GM23338 (cell line): Measurements from ENCODE around the gene TMEM139. TPM values are rescaled to one million over a fixed set of nuclear protein-coding genes. Genes with fewer than 3 reads are reported as not detected.

Source experiments
- ATAC-seq: fragments of 200-7000 bp; cut with Tn5 transposase; 3 replicates; pipeline ENCODE4 v1.9.1; 2020
- DNase-seq: peaks from one replicate; pipeline ENCODE4 v3.0.0-alpha.2; 2015; ENCODE audit warnings: low spot score
- H2AFZ ChIP-seq: fragments of 200-600 bp; sonication (generic); 2 replicates; pipeline ENCODE4 v1.8.0; 2016; ENCODE audit warnings: antibody characterized with exemption, mild to moderate bottlenecking, moderate library complexity
- H3F3A ChIP-seq: fragments of 200-600 bp; sonication (generic); replicated peaks from 2 replicates; pipeline ENCODE4 v1.8.0; 2017; ENCODE audit warnings: antibody characterized with exemption, mixed run types, low read depth
- H3K27ac ChIP-seq: fragments of 200-600 bp; sonication (generic); 2 replicates; pipeline ENCODE4 v1.6.1; 2016; ENCODE audit warnings: low read depth
- H3K27me3 ChIP-seq: fragments of 200-600 bp; sonication (generic); 2 replicates; pipeline ENCODE4 v1.8.0; 2016; ENCODE audit warnings: mild to moderate bottlenecking, mixed run types, moderate library complexity; ENCODE audit not compliant: insufficient read depth
- H3K36me3 ChIP-seq: fragments of 200-600 bp; sonication (generic); 2 replicates; pipeline ENCODE4 v1.8.0; 2016; ENCODE audit warnings: mild to moderate bottlenecking; ENCODE audit not compliant: insufficient read depth
- H3K4me1 ChIP-seq: fragments of 200-600 bp; sonication (generic); 2 replicates; pipeline ENCODE4 v1.8.0; 2016; ENCODE audit warnings: mild to moderate bottlenecking, moderate library complexity; ENCODE audit not compliant: insufficient read depth
- H3K4me2 ChIP-seq: fragments of 200-600 bp; sonication (generic); 2 replicates; pipeline ENCODE4 v1.7.1; 2017; ENCODE audit warnings: mixed run types
- H3K4me3 ChIP-seq: fragments of 200-600 bp; sonication (generic); 2 replicates; pipeline ENCODE4 v1.6.1; 2016; ENCODE audit warnings: mixed run types
- H3K79me2 ChIP-seq: fragments of 200-600 bp; sonication (generic); replicated peaks from 2 replicates; pipeline ENCODE4 v1.8.0; 2017; ENCODE audit warnings: mild to moderate bottlenecking; ENCODE audit not compliant: insufficient read depth
- H3K9me2 ChIP-seq: fragments of 200-600 bp; sonication (generic); 2 replicates; pipeline ENCODE4 v1.8.0; 2017; ENCODE audit not compliant: insufficient read depth
- H4K20me1 ChIP-seq: fragments of 200-600 bp; sonication (generic); replicated peaks from 2 replicates; pipeline ENCODE4 v1.8.0; 2017; ENCODE audit warnings: mild to moderate bottlenecking; ENCODE audit not compliant: insufficient read depth
- H3K27ac Mint-ChIP-seq: 2 replicates; pipeline ENCODE4 v1.8.0; 2020; ENCODE audit warnings: inconsistent platforms, mild to moderate bottlenecking, moderate library complexity, mixed read lengths
- H3K27me3 Mint-ChIP-seq: 3 replicates; pipeline ENCODE4 v1.8.0; 2022; ENCODE audit warnings: low read depth, mild to moderate bottlenecking, moderate library complexity, mixed read lengths, inconsistent platforms; ENCODE audit not compliant: insufficient read depth, poor library complexity
- H3K36me3 Mint-ChIP-seq: 3 replicates; pipeline ENCODE4 v1.8.0; 2021; ENCODE audit warnings: low read depth, mild to moderate bottlenecking, inconsistent platforms, moderate library complexity, mixed read lengths
- H3K4me1 Mint-ChIP-seq: 3 replicates; pipeline ENCODE4 v1.8.0; 2020; ENCODE audit warnings: mild to moderate bottlenecking, inconsistent platforms, mixed read lengths
- H3K4me3 Mint-ChIP-seq: 3 replicates; pipeline ENCODE4 v1.8.0; 2021; ENCODE audit warnings: moderate library complexity, mild to moderate bottlenecking, inconsistent platforms, mixed read lengths
- H3K9me3 Mint-ChIP-seq: 3 replicates; pipeline ENCODE4 v1.8.0; 2020; ENCODE audit warnings: moderate library complexity, mild to moderate bottlenecking, inconsistent platforms, mixed read lengths
- CREB1 ChIP-seq: fragments of 250-450 bp; sonication (Bioruptor Pico); IDR thresholded peaks from 2 replicates; pipeline ENCODE4 v1.5.0; 2020; ENCODE audit warnings: low read depth, mild to moderate bottlenecking, moderate library complexity
- CTCF ChIP-seq, 2 experiments: fragments of 200-600 bp in 1 of 2; sonication (generic) in 1 of 2; conservative IDR thresholded peaks; 2 replicates each; pipeline versions ENCODE4 v1.5.1 to v1.6.1; 2016 to 2017; ENCODE audit warnings: antibody characterized with exemption in 2 of 2, low read depth in 2 of 2, mild to moderate bottlenecking in 2 of 2, moderate library complexity in 1 of 2
- ETS1 ChIP-seq: IDR thresholded peaks from 2 replicates; pipeline ENCODE4 v1.6.1; 2016; ENCODE audit warnings: antibody characterized with exemption
- EZH2phosphoT487 ChIP-seq: fragments of 200-600 bp; sonication (generic); IDR thresholded peaks from one replicate; pipeline ENCODE4 v1.8.1; 2018; ENCODE audit warnings: antibody characterized with exemption; ENCODE audit not compliant: unreplicated experiment
- JUNB ChIP-seq: IDR thresholded peaks from one replicate; pipeline ENCODE4 v1.6.1; 2016; ENCODE audit warnings: antibody characterized with exemption; ENCODE audit not compliant: unreplicated experiment
- NANOG ChIP-seq: IDR thresholded peaks from 2 replicates; pipeline ENCODE4 v1.6.1; 2016; ENCODE audit warnings: antibody characterized with exemption, borderline replicate concordance
- POLR2AphosphoS5 ChIP-seq: IDR thresholded peaks from 2 replicates; pipeline ENCODE4 v1.6.1; 2016; ENCODE audit warnings: antibody characterized with exemption, low read depth
- STAT1 ChIP-seq: IDR thresholded peaks from one replicate; pipeline ENCODE4 v1.6.1; 2016; ENCODE audit warnings: antibody characterized with exemption; ENCODE audit not compliant: unreplicated experiment
- ZNF114 ChIP-seq: fragments of 250-450 bp; sonication (Bioruptor Pico); IDR thresholded peaks from 2 replicates; pipeline ENCODE4 v1.5.0; 2020; ENCODE audit warnings: mild to moderate bottlenecking, moderate library complexity
- polyA plus RNA-seq: library from polyadenylated mRNA; unstranded; fragments of >200 nt; fragmentation: Nextera tagmentation; extraction: Ambion mirVana; gene quantifications from 2 replicates; pipeline ENCODE4 v1.2.1, GENCODE V29; 2016
- total RNA-seq: library from RNA; depleted of rRNA; stranded (reverse); fragments of >200 nt; shearing (Covaris generic); gene quantifications from 2 replicates; pipeline ENCODE4 v1.2.3, GENCODE V29; 2014
- TF ChIP-seq, protein P1 (sequence below): fragments of 250-450 bp; sonication (Bioruptor Pico); IDR thresholded peaks from 2 replicates; pipeline ENCODE4 v1.5.0; 2020; ENCODE audit warnings: mild to moderate bottlenecking, moderate library complexity

TMEM139 gene
- total and polyA plus RNA-seq, 2 experiments from 2014 or later = 3.3 to 3.6 TPM

GRCh38 chr7:143280160-143280559 lies 4.6 kb upstream of the TMEM139 start:
- Histone ChIP-seq H3K27me3 (no peaks in the 10 kb centered on the region), H2AFZ (no peak overlapping the region), H3K27ac (no peak overlapping the region), H3K79me2 (no peaks in the 10 kb centered on the region), H4K20me1 (no peaks in the 10 kb centered on the region), H3F3A (peaks cover 10% of the 10 kb centered on the region; the same call in 1 of the 2 replicates), H3K4me3 (no peak overlapping the region), H3K4me1 (peaks cover 22% of the 10 kb centered on the region), H3K4me2 (no peak overlapping the region), H3K9me2 (no peaks in the 10 kb centered on the region), H3K36me3 (no peaks in the 10 kb centered on the region)
- Mint-ChIP-seq H3K4me1 (peaks cover 27% of the 10 kb centered on the region), H3K27ac (no peak overlapping the region), H3K36me3 (no peaks in the 10 kb centered on the region), H3K27me3 (peaks cover 10% of the 10 kb centered on the region), H3K4me3 (no peak overlapping the region), H3K9me3 (0 out of 3 replicates have a peak, but pooled peaks cover 3% of the 10 kb centered on the region)
- no peak for ATAC-seq
- no peak for TF ChIP-seq POLR2AphosphoS5
- no peak for TF ChIP-seq EZH2phosphoT487
- TF ChIP-seq CREB1 (CRISPR knock-in tag) = no peak
- TF ChIP-seq JUNB = no peak
- no peak for DNase-seq

DNA sequence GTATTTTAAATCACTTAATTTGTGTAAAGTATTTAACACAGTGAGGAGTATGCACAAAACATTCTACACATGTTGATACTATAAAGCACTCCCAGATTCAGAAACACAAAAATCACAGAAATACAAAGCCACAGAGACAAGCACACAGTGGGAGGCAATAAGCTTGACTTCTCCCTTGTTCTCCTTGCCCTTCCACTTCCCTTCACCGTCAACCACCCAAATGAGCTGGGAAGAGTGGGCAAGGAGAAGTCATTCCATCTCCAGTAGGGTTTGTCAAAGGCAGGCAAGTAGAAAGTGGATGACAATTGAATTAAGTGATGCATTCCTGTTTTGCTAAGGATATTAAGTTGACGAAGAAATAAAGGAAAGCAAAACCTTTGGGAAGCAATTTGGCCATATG lies 4.2 kb upstream of the TMEM139 start:
- peaks cover 31% of the 10 kb centered on the region for H3K4me1 Mint-ChIP-seq
- Histone ChIP-seq H4K20me1 (no peaks in the 10 kb centered on the region), H3K27ac (no peak overlapping the region), H3K4me3 (no peak overlapping the region), H3K9me2 (no peaks in the 10 kb centered on the region), H3K27me3 (peaks cover 2% of the 10 kb centered on the region; the same call in 1 of the 2 replicates), H2AFZ (no peak overlapping the region), H3K36me3 (no peaks in the 10 kb centered on the region), H3K4me1 (peaks cover 26% of the 10 kb centered on the region), H3K79me2 (no peaks in the 10 kb centered on the region), H3F3A (peaks cover 13% of the 10 kb centered on the region; the same call in 1 of the 2 replicates), H3K4me2 (no peak overlapping the region)
- no peak for DNase-seq
- H3K9me3 Mint-ChIP-seq = 0 out of 3 replicates have a peak, but pooled peaks cover 3% of the 10 kb centered on the region
- H3K4me3 Mint-ChIP-seq = no peak overlapping the region
- peaks cover 14% of the 10 kb centered on the region for H3K27me3 Mint-ChIP-seq
- no peak for ATAC-seq
- H3K27ac Mint-ChIP-seq = no peak overlapping the region
- 0 out of 3 replicates have a peak, but pooled peaks cover 3% of the 10 kb centered on the region for H3K36me3 Mint-ChIP-seq
- TF ChIP-seq STAT1 = no peak
- no peak for TF ChIP-seq ETS1
- TF ChIP-seq, protein P1, sequence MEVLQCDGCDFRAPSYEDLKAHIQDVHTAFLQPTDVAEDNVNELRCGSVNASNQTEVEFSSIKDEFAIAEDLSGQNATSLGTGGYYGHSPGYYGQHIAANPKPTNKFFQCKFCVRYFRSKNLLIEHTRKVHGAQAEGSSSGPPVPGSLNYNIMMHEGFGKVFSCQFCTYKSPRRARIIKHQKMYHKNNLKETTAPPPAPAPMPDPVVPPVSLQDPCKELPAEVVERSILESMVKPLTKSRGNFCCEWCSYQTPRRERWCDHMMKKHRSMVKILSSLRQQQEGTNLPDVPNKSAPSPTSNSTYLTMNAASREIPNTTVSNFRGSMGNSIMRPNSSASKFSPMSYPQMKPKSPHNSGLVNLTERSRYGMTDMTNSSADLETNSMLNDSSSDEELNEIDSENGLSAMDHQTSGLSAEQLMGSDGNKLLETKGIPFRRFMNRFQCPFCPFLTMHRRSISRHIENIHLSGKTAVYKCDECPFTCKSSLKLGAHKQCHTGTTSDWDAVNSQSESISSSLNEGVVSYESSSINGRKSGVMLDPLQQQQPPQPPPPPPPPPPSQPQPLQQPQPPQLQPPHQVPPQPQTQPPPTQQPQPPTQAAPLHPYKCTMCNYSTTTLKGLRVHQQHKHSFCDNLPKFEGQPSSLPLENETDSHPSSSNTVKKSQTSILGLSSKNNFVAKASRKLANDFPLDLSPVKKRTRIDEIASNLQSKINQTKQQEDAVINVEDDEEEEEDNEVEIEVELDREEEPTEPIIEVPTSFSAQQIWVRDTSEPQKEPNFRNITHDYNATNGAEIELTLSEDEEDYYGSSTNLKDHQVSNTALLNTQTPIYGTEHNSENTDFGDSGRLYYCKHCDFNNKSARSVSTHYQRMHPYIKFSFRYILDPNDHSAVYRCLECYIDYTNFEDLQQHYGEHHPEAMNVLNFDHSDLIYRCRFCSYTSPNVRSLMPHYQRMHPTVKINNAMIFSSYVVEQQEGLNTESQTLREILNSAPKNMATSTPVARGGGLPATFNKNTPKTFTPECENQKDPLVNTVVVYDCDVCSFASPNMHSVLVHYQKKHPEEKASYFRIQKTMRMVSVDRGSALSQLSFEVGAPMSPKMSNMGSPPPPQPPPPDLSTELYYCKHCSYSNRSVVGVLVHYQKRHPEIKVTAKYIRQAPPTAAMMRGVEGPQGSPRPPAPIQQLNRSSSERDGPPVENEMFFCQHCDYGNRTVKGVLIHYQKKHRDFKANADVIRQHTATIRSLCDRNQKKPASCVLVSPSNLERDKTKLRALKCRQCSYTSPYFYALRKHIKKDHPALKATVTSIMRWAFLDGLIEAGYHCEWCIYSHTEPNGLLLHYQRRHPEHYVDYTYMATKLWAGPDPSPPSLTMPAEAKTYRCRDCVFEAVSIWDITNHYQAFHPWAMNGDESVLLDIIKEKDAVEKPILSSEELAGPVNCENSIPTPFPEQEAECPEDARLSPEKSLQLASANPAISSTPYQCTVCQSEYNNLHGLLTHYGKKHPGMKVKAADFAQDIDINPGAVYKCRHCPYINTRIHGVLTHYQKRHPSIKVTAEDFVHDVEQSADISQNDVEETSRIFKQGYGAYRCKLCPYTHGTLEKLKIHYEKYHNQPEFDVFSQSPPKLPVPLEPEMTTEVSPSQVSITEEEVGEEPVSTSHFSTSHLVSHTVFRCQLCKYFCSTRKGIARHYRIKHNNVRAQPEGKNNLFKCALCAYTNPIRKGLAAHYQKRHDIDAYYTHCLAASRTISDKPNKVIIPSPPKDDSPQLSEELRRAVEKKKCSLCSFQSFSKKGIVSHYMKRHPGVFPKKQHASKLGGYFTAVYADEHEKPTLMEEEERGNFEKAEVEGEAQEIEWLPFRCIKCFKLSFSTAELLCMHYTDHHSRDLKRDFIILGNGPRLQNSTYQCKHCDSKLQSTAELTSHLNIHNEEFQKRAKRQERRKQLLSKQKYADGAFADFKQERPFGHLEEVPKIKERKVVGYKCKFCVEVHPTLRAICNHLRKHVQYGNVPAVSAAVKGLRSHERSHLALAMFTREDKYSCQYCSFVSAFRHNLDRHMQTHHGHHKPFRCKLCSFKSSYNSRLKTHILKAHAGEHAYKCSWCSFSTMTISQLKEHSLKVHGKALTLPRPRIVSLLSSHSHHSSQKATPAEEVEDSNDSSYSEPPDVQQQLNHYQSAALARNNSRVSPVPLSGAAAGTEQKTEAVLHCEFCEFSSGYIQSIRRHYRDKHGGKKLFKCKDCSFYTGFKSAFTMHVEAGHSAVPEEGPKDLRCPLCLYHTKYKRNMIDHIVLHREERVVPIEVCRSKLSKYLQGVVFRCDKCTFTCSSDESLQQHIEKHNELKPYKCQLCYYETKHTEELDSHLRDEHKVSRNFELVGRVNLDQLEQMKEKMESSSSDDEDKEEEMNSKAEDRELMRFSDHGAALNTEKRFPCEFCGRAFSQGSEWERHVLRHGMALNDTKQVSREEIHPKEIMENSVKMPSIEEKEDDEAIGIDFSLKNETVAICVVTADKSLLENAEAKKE (CRISPR knock-in tag) = no peak
- no peak for TF ChIP-seq NANOG
- no peak for TF ChIP-seq ZNF114 (CRISPR knock-in tag)
- TF ChIP-seq CTCF (conservative IDR thresholded peaks at IDR 0.05; ENCODE audit: low read depth in 2 of 2) = no peak
